ENCODE data around the gene WEE1. TPM values are rescaled to one million over a fixed set of nuclear protein-coding genes. Genes with fewer than 3 reads are reported as not detected.

The WEE1 gene
- total and polyA plus RNA-seq, 2 donors (not counting 3 experiments of a cell fraction or from before 2014, with no cell fraction given) = 19.2 to 42.8 TPM

GRCh38 chr11:9570313-9571025, 3.0 kb upstream of the WEE1 start:
- intact Hi-C loops (cut with micrococcal nuclease) (loop anchor here (10.0 kb wide), 1 partner anchor 284 kb away; no protein-coding TSS in a partner anchor), dilution Hi-C loops (cut with MboI; ENCODE audit: extremely low pct_ligation_motif_present, low sequenced_read_pairs) (no loop called here)
- Histone ChIP-seq H3K4me3 (replicated peaks in 1 of 3; ENCODE audit: insufficient read depth in 1 of 3, low read depth in 1 of 3, low read length in 3 of 3) (no peak overlapping the region), H3K36me3 (ENCODE audit: control insufficient read depth in 2 of 2, extremely low read depth in 1 of 2, insufficient read depth in 2 of 2, low read length in 2 of 2) (no peaks in the 10 kb centered on the region), H3K4me2 (ENCODE audit: insufficient read depth, low read length) (no peak overlapping the region), H4K20me1 (replicated peaks; ENCODE audit: control insufficient read depth, extremely low read depth, insufficient read depth, low read length) (no peaks in the 10 kb centered on the region), H2AFZ (ENCODE audit: low read depth, low read length) (no peak overlapping the region), H3K9me1 (replicated peaks; ENCODE audit: control insufficient read depth, extremely low read depth, insufficient read depth, low read length) (no peaks in the 10 kb centered on the region), H3K4me1 (ENCODE audit: control insufficient read depth, extremely low read depth, insufficient read depth, low read length) (peaks cover 25% of the 10 kb centered on the region), H3K79me2 (ENCODE audit: control insufficient read depth, insufficient read depth, low read length) (peaks cover 19% of the 10 kb centered on the region), H3K27me3 (ENCODE audit: control insufficient read depth in 2 of 2, insufficient read depth in 2 of 2, low read length in 2 of 2) (no peaks in the 10 kb centered on the region), H3K27ac (ENCODE audit: insufficient read depth, low read depth, low read length) (no peak overlapping the region), H3K9ac (replicated peaks; ENCODE audit: extremely low read depth, insufficient read depth, low read length) (no peak overlapping the region), H3K9me3 (replicated peaks; ENCODE audit: control insufficient read depth, insufficient read depth, low read length) (no peaks in the 10 kb centered on the region)
- no peak for DNase-seq (ENCODE audit: low read depth, low spot score)
- CTCF ChIA-PET = no interaction called here
- BruUV-seq (replicated peaks) = no TSS peak
- TF ChIP-seq FOS (IDR thresholded peaks at IDR 0.05; ENCODE audit: borderline replicate concordance, insufficient read depth, low read length) = no peak
- FAIRE-seq = no peak
- POLR2A ChIA-PET = no interaction called here

DNA sequence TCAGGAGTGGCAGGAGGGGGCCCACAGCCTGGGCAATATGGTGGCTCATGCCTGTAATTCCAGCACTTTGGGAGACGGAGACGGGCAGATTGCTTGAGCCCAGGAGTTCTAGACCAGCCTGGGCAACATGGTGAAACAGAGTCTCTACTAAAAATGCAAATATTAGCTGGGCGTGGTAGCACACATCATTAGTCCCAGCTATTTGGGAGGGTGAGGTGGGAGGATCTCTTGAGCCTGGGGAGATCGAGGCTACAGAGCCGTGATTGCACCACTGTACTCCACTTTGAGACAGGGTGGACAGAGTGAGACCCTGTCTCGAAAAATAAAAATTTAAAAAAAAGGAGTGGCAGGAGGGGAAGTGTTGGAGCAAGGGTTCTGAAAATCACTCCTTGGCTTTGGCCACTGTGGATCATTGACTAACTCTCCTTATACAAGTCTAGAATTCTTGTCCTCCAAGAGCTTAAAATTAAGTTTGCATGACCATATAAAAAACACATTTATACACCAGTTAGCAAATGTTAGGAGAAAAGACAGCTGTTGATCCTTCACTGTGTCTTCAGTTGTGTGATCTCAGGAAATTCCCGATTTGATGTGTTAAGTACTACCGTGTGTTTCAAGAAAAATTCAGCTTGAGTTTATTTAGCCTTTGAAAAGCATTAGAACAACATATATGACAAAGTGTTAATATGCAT, 2.3 kb upstream of the WEE1 start:
- Histone ChIP-seq H4K20me1 (replicated peaks; ENCODE audit: control insufficient read depth, extremely low read depth, insufficient read depth, low read length) (no peaks in the 10 kb centered on the region), H3K79me2 (ENCODE audit: control insufficient read depth, insufficient read depth, low read length) (peaks cover 26% of the 10 kb centered on the region), H2AFZ (ENCODE audit: low read depth, low read length) (no peak overlapping the region), H3K9me1 (replicated peaks; ENCODE audit: control insufficient read depth, extremely low read depth, insufficient read depth, low read length) (no peaks in the 10 kb centered on the region), H3K4me1 (ENCODE audit: control insufficient read depth, extremely low read depth, insufficient read depth, low read length) (peaks cover 25% of the 10 kb centered on the region), H3K9ac (replicated peaks; ENCODE audit: extremely low read depth, insufficient read depth, low read length) (no peak overlapping the region), H3K36me3 (ENCODE audit: control insufficient read depth in 2 of 2, extremely low read depth in 1 of 2, insufficient read depth in 2 of 2, low read length in 2 of 2) (no peaks in the 10 kb centered on the region), H3K4me3 (replicated peaks in 1 of 3; ENCODE audit: insufficient read depth in 1 of 3, low read depth in 1 of 3, low read length in 3 of 3) (no peak overlapping the region), H3K9me3 (replicated peaks; ENCODE audit: control insufficient read depth, insufficient read depth, low read length) (no peaks in the 10 kb centered on the region), H3K27me3 (ENCODE audit: control insufficient read depth in 2 of 2, insufficient read depth in 2 of 2, low read length in 2 of 2) (no peaks in the 10 kb centered on the region), H3K27ac (ENCODE audit: insufficient read depth, low read depth, low read length) (no peak overlapping the region), H3K4me2 (ENCODE audit: insufficient read depth, low read length) (no peak overlapping the region)
- intact Hi-C loops (cut with micrococcal nuclease) = loop anchor here (10.0 kb wide), 1 partner anchor 284 kb away; no protein-coding TSS in a partner anchor
- POLR2A ChIA-PET = no interaction called here
- no peak for FAIRE-seq
- dilution Hi-C loops (cut with MboI; ENCODE audit: extremely low pct_ligation_motif_present, low sequenced_read_pairs) = no loop called here
- CTCF ChIA-PET = interaction anchor here (1.3 kb wide), 1 partner anchor 36 kb away, joined by 5 read pairs; no protein-coding TSS in a partner anchor
- no TSS peak for BruUV-seq (replicated peaks)
- TF ChIP-seq JUN (IDR thresholded peaks at IDR 0.05; ENCODE audit: borderline replicate concordance, insufficient read depth, insufficient read length, low read depth) (no peak), POLR2AphosphoS5 (IDR thresholded peaks at IDR 0.05; ENCODE audit: insufficient read depth, low read depth, low read length) (no peak), MYC (IDR thresholded peaks at IDR 0.05; ENCODE audit: low read depth, low read length) (no peak), EZH2 (IDR thresholded peaks at IDR 0.05; ENCODE audit: borderline replicate concordance, low read depth, low read length, severe bottlenecking) (no peak), FOS (IDR thresholded peaks at IDR 0.05; ENCODE audit: borderline replicate concordance, insufficient read depth, low read length) (no peak), GATA2 (IDR thresholded peaks at IDR 0.05; ENCODE audit: insufficient read depth, insufficient read length, low read depth, low read length) (no peak)
- TF ChIP-seq, protein P1, sequence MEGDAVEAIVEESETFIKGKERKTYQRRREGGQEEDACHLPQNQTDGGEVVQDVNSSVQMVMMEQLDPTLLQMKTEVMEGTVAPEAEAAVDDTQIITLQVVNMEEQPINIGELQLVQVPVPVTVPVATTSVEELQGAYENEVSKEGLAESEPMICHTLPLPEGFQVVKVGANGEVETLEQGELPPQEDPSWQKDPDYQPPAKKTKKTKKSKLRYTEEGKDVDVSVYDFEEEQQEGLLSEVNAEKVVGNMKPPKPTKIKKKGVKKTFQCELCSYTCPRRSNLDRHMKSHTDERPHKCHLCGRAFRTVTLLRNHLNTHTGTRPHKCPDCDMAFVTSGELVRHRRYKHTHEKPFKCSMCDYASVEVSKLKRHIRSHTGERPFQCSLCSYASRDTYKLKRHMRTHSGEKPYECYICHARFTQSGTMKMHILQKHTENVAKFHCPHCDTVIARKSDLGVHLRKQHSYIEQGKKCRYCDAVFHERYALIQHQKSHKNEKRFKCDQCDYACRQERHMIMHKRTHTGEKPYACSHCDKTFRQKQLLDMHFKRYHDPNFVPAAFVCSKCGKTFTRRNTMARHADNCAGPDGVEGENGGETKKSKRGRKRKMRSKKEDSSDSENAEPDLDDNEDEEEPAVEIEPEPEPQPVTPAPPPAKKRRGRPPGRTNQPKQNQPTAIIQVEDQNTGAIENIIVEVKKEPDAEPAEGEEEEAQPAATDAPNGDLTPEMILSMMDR (IDR thresholded peaks at IDR 0.05; ENCODE audit: extremely low read depth in 1 of 2, insufficient read depth in 1 of 2, low read depth in 1 of 2, low read length in 2 of 2) = no peak
- no peak for DNase-seq (ENCODE audit: low read depth, low spot score)
